ENCODE measurements around the gene DTX3.

DNA sequence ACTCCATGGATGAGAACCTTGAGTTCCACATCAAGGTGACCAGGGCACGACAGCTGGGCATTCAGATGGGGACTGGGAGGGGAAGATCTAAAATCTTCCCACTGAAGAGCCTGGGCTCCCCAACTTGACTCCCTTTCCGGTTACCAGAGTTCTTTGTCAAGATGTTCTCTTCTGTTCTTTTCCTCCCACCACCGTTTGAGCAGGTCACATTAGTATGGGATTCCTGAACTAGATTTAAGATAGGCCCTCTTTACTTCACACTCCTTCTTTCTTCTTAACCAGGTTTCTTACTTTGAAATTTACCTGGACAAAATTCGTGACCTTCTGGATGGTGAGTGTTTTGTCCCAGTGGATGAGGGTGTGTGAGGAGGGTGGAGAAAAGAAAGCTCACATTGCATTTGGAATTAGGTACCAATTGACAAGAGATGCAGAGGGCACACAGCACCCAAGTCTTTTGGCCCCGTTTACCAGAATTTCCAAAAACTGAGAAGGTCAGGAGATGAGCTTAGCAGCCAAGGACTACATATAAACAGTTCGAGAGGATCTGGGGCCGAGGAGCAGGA is 40.4 kb upstream of the DTX3 start:
- TF ChIP-seq SP1 (IDR thresholded peaks at IDR 0.05) = no peak
- no peak for TF ChIP-seq BHLHE40 (IDR thresholded peaks at IDR 0.05; ENCODE audit: borderline replicate concordance)
- TF ChIP-seq ARNT (IDR thresholded peaks at IDR 0.05) = no peak
- no peak for TF ChIP-seq FOXK2 (IDR thresholded peaks at IDR 0.05)
- TF ChIP-seq, protein P1, sequence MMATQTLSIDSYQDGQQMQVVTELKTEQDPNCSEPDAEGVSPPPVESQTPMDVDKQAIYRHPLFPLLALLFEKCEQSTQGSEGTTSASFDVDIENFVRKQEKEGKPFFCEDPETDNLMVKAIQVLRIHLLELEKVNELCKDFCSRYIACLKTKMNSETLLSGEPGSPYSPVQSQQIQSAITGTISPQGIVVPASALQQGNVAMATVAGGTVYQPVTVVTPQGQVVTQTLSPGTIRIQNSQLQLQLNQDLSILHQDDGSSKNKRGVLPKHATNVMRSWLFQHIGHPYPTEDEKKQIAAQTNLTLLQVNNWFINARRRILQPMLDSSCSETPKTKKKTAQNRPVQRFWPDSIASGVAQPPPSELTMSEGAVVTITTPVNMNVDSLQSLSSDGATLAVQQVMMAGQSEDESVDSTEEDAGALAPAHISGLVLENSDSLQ (IDR thresholded peaks at IDR 0.05) = no peak
- TF ChIP-seq TARDBP (IDR thresholded peaks at IDR 0.05) = no peak
- TF ChIP-seq LEF1 (IDR thresholded peaks at IDR 0.05; ENCODE audit: borderline replicate concordance) = no peak
- TF ChIP-seq SUZ12 (IDR thresholded peaks at IDR 0.05) = no peak
- TF ChIP-seq FOXM1 (IDR thresholded peaks at IDR 0.05; ENCODE audit: borderline replicate concordance) = no peak
- no peak for TF ChIP-seq ELF4 (IDR thresholded peaks at IDR 0.05)
- TF ChIP-seq FOXA1 (IDR thresholded peaks at IDR 0.05) = no peak
- TF ChIP-seq HDGF (IDR thresholded peaks at IDR 0.05; ENCODE audit: borderline replicate concordance) = no peak
